ENCODE measurements around the gene KRT82.

The KRT82 gene

GRCh38 chr12:52435659-52435999 is 29.5 kb upstream of the KRT82 start:
- DNase-seq (ENCODE audit: low spot score) = no peak

GRCh38 chr12:52434760-52435530 is 28.8 kb upstream of the KRT82 start:
- no peak for DNase-seq (ENCODE audit: low spot score)

- peak; percentile 49 for DNase-seq (ENCODE audit: low spot score)
These were observed 28.1 kb upstream of the KRT82 start, which contains the start of gene KRT75 for GRCh38 chr12:52434081-52434733. Gene KRT75, minus strand, starts transcription at chr12:52434371. Its CDS starts 67 bp downstream, at chr12:52434304.

GRCh38 chr12:52433501-52434080 is 27.5 kb upstream of the KRT82 start:
- peak; percentile 63 for DNase-seq (ENCODE audit: low spot score)

- DNase-seq (ENCODE audit: low spot score) = peak; percentile 15
These were observed 26.5 kb upstream of the KRT82 start for GRCh38 chr12:52432559-52433207.

GRCh38 chr12:52428121-52428520 is 22.0 kb upstream of the KRT82 start:
- no peak for DNase-seq (ENCODE audit: low spot score)

- DNase-seq (ENCODE audit: low spot score) = no peak
These were observed 20.9 kb upstream of the KRT82 start for GRCh38 chr12:52427083-52427482.

- DNase-seq (ENCODE audit: low spot score) = no peak
These were observed 19.9 kb upstream of the KRT82 start for GRCh38 chr12:52426034-52426433.

- DNase-seq (ENCODE audit: low spot score) = no peak
These were observed 19.3 kb upstream of the KRT82 start for GRCh38 chr12:52425466-52425865.

GRCh38 chr12:52423661-52424500 is 17.7 kb upstream of the KRT82 start:
- no peak for DNase-seq (ENCODE audit: low spot score)

- DNase-seq (ENCODE audit: low spot score) = no peak
These were observed 16.9 kb upstream of the KRT82 start for GRCh38 chr12:52423035-52423434.

- DNase-seq (ENCODE audit: low spot score) = no peak
These were observed 13.5 kb upstream of the KRT82 start for GRCh38 chr12:52419656-52420055.

GRCh38 chr12:52418576-52419110 is 12.5 kb upstream of the KRT82 start:
- no peak for DNase-seq (ENCODE audit: low spot score)

GRCh38 chr12:52417740-52418139 is 11.6 kb upstream of the KRT82 start:
- no peak for DNase-seq (ENCODE audit: low spot score)

GRCh38 chr12:52416795-52417194 is 10.7 kb upstream of the KRT82 start:
- DNase-seq (ENCODE audit: low spot score) = no peak

GRCh38 chr12:52415870-52416750 is 10.0 kb upstream of the KRT82 start:
- DNase-seq (ENCODE audit: low spot score) = no peak

GRCh38 chr12:52414936-52415335 is 8.8 kb upstream of the KRT82 start:
- DNase-seq (ENCODE audit: low spot score) = no peak

GRCh38 chr12:52413782-52414345 is 7.7 kb upstream of the KRT82 start:
- no peak for DNase-seq (ENCODE audit: low spot score)

- no peak for DNase-seq (ENCODE audit: low spot score)
These were observed 7.1 kb upstream of the KRT82 start for GRCh38 chr12:52413202-52413601.

GRCh38 chr12:52411815-52412214 is 5.7 kb upstream of the KRT82 start:
- no peak for DNase-seq (ENCODE audit: low spot score)

Data from left forelimb (tissue), 1 donor.